Measurements from ENCODE around the gene RANBP2. TPM values are rescaled to one million over a fixed set of nuclear protein-coding genes. Genes with fewer than 3 reads are reported as not detected.
"Not testable (repeated sequence)": the region's sequence is repeated elsewhere in the genome, so short reads cannot be mapped to it uniquely, and the experiment has no call there.

The RANBP2 gene
- polyA plus RNA-seq, 3 donors: 60.9 to 65.4 (median 61.0) TPM

DNA sequence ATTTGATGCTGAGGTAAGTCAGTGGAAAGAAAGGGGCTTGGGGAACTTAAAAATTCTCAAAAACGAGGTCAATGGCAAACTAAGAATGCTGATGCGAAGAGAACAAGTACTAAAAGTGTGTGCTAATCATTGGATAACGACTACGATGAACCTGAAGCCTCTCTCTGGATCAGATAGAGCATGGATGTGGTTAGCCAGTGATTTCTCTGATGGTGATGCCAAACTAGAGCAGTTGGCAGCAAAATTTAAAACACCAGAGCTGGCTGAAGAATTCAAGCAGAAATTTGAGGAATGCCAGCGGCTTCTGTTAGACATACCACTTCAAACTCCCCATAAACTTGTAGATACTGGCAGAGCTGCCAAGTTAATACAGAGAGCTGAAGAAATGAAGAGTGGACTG lies 47.4 kb downstream of the RANBP2 start:
- not testable (repeated sequence) for DNase-seq

DNA sequence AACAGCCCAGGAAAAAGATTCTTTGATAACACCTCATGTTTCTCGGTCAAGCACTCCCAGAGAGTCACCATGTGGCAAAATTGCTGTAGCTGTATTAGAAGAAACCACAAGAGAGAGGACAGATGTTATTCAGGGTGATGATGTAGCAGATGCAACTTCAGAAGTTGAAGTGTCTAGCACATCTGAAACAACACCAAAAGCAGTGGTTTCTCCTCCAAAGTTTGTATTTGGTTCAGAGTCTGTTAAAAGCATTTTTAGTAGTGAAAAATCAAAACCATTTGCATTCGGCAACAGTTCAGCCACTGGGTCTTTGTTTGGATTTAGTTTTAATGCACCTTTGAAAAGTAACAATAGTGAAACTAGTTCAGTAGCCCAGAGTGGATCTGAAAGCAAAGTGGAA lies 48.6 kb downstream of the RANBP2 start:
- DNase-seq: not testable (repeated sequence)

GRCh38 chr2:108776475-108776874 lies 57.2 kb downstream of the RANBP2 start:
- DNase-seq: no peak

- no peak for DNase-seq
Measured at GRCh38 chr2:108778857-108779256, 59.6 kb downstream of the RANBP2 start.

DNA sequence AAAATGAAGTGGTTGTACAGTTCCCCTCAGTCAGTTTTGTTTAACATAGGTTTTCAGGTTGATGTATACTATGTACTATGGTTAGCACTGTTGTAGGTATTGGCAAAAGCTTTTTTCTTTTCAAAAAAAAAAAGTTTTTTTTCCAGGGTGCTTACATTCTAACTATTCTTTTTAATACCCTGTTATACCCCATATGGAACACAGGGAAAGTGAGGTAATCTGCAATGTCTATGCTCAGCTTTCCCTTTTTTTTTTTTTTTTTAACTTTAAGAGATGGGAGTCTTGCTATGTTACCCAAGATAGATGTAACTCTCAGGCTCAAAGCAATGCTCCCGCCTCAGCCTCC lies 66.7 kb downstream of the RANBP2 start:
- no peak for DNase-seq

- peak; percentile 88 for DNase-seq
Measured at GRCh38 chr2:108786354-108787215, 67.3 kb downstream of the RANBP2 start, which contains the start of gene CCDC138. CCDC138 (plus strand) TSS chr2:108786771; CDS start chr2:108786823, 52 bp downstream.

DNA sequence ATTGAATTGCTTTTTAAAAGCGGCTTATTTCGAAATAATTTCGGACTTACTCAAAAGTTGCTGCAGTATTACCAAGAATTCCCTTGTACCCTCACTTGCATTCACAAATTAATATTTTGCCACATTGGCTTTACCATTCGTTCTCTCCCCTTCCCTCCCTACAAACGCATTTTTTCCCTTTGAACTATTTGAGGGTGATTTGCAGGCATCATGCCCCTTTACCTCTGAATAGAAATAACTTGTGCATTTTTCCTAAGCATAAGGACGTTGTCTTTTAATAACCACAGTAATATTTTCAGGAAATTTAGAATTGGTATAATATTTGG lies 67.9 kb downstream of the RANBP2 start:
- DNase-seq: peak; percentile 5

- no peak for DNase-seq
Measured at GRCh38 chr2:108803045-108803736, 83.9 kb downstream of the RANBP2 start.

DNA sequence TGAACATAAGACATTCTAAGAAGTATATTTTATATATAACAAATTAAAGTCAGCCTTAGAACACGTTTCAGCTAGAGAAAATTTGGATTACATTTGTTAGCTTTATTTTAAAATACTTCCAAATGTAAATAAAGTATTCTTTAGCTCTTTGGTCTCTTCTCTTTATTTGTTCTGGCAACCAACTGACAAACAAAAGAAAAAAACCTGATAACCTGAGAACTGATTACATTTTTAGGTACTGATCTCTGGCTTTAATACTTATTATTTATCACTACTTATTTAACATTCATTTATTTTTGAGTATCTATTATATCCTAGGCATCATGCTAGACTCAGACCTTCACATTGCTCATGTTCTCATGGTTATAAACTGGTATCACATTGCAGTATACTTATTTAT lies 85.8 kb downstream of the RANBP2 start:
- DNase-seq: no peak

- no peak for DNase-seq
Measured at GRCh38 chr2:108805782-108806181, 86.5 kb downstream of the RANBP2 start.

GRCh38 chr2:108806371-108807113 lies 87.3 kb downstream of the RANBP2 start:
- no peak for DNase-seq

GRCh38 chr2:108809936-108810335 lies 90.7 kb downstream of the RANBP2 start:
- no peak for DNase-seq

- DNase-seq: no peak
Measured at GRCh38 chr2:108810993-108811957, 92.0 kb downstream of the RANBP2 start.

GRCh38 chr2:108813732-108814131 lies 94.5 kb downstream of the RANBP2 start:
- no peak for DNase-seq

GRCh38 chr2:108820482-108820881 lies 101.2 kb downstream of the RANBP2 start:
- DNase-seq: no peak

DNA sequence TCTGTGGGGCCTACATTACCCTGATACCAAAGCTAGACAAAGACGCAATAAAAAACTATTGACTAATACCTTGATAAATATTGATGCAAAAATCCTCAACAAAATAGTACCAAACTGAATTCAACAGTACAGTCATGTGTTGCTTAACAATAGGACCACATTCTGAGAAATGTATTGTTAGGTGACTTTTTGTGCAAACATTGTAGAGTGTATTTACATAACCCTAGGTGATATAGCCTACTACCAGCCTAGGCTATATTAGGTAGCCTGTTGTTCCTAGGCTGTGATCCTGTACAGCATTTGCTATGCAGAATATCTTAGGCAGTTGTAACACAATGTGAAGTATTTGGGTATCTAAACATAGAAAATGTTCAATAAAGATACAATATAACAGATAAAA lies 104.0 kb downstream of the RANBP2 start:
- no peak for DNase-seq

- no peak for DNase-seq
Measured at GRCh38 chr2:108824316-108825070, 105.2 kb downstream of the RANBP2 start.

- no peak for DNase-seq
Measured at GRCh38 chr2:108825254-108825653, 106.0 kb downstream of the RANBP2 start.

DNA sequence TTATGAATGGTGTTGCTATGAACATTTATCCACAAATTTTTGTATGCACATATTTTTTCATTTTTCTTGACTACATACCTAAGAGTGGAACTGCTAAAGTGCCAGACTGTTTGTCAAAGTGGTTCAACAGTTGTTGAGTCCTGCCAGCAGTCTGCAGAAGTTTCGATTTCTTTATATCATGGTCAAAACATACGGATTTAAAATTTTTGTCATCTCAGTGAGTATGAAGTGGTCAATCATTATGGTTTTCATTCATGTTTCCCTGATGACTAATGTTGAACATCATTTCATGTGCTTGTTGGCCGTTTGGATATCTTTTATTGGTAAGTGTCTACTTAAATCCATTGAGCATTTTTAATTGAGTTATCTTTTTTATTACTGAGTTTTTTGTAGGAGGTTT lies 106.5 kb downstream of the RANBP2 start:
- no peak for DNase-seq

DNA sequence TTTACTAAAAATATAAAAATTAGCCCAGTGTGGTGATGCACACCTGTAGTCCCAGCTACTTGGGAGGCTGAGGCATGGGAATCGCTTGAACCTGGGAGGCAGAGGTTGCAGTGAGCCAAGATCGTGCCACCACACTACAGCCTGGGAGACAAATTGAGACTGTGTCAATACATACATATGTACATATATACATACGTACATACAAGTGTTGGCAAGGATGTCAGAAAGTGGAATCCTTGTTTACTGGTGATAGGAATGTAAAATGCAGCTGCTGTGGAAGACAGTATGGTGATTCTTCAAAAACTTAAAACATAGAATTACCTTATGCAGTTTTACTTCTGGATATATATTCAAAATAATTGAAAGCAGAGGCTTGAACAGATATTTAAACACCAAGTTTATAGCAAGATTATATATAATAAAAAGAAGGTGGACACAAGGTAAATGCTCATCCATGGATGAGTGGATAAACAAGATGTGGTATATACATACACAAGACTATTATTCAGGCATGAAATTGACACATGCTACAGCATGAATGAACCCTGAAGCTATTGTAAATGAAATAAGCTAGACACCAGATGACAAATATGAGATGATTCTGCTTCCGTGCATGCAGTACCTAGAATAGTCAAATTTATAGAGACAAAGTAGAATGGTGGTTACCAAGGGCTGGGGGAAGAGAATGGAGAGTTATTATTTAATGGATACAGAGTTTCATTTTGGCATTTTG lies 110.5 kb downstream of the RANBP2 start:
- no peak for DNase-seq

Measured in renal pelvis (tissue), 4 donors.